Measurements from ENCODE around the gene DTNB.

GRCh38 chr2:25521126-25521525, 152.3 kb downstream of the DTNB start:
- TF ChIP-seq EZH2phosphoT487 (IDR thresholded peaks at IDR 0.05; ENCODE audit: low read depth, severe bottlenecking, unreplicated experiment): no peak
- TF ChIP-seq CTCF (IDR thresholded peaks at IDR 0.05; ENCODE audit: poor library complexity): no peak
- no peak for TF ChIP-seq EZH2 (IDR thresholded peaks at IDR 0.05; ENCODE audit: borderline replicate concordance)
